Activated naive CD4-positive, alpha-beta T cell (primary cell): ENCODE results near the gene FBLN1.

ENCODE experiments used
- DNase-seq, 4 experiments: peaks; one replicate each; lab custom pipeline; 2025; lab: John Stamatoyannopoulos, UW

Gene FBLN1

DNA sequence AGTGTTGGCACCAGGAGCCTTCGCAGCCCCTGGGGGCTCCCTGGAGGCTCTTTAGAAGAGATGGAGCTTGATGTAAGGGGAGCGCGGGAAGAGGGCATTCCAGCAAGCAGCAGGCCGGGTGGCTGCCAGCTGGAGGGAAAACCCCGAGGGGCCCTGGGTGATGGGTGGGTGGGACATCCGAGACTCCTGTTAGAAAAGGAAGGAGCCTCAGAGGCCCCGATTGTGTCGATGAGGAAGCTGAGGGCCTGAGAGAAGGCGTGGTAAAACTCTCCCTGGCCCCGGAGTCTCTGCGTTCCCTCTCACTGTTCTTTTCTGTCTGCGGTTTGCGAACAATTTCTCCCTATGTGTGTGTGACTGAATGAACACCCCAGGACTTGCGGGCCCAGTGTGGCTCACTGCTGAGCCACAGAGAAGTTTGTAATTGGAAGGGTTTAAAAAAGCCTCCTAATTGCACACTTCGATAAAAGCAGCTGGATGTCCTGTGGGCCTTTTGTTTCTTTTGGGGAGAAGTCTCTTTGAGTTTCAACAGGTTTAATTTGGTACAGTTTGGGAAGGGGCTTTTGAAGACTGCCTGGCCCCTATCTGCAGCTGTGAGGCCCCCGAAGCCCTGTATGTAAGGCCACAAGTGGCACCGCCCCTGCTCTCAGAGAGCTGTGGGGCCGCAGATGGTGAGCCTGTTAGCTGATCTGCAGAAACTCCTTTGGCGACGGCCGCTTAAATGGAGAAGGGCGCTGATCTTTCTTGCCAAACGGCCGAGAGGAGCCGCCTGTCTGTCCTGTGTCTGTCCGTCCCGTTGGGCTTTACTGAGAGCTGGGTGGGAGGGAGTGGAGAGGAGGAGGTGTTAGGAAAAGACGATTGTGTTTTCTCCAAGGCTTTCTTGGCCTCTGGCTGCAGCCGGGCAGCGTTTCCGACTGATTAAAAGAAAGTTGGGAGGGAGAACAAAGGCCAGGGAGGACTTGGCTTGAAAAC, 2.0 kb downstream of the FBLN1 start:
- DNase-seq = no peak

DNA sequence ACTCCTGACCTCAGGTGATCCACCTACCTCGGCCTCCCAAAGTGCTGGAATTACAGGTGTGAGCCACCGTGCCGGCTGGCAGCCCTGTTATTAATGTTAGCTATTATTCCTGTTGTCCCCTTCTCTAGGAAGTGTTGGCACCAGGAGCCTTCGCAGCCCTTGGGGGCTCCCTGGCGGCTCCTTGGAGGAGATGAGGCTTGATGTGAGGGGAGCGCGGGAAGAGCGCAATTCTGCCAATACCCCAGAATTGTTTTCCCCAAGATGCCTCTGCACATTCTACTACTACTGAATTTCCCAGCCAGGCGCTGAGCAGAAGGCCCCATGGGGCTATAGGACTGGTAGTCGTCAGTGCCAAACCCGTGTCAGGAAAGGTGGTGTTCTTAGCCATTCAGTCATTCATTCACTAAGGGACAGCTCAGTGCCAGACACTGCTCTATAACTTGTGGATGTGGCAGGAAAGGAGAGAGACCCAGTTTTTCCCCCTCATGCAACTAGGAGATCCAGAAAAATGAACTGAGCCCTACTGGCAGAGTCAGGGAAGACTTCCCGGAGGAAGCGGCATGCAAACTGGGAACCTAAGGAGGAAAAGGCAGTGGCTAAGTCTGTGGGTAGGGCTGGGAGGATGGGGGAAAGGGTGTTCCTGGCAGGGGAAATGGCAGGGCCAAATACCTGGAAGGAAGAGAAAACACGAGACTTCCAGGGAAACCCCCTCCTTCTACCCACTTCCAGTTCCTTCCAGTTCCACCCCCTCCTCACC, 3.5 kb downstream of the FBLN1 start:
- DNase-seq = no peak

DNA sequence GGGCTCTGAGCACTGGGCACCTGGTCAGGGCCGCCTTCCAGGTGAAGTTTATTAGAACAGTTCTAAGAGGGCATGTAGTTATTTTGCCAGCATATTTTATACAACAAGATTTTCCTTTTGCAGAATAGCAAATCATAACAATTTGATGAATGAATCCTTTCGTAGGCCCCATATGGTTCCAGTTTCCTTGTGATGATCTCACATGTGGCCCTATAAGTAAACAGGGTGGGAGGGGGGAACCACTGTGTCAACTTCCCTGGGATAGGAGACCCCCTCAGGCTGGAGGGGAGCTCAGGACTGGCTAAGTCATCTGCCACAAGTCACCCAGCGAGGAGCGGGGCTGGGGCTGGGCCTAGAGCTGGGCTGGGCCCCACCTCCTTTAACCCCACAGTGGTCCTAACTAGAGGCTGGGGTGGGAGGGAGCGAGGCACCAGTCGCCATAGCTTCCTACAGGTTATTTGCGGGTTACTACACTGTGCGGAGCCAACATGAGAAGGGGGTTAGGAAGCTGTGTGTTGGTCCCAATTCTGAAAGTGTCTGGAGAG, 4.2 kb downstream of the FBLN1 start:
- no peak for DNase-seq

- DNase-seq = no peak
Observed at GRCh38 chr22:45507798-45508197, 5.1 kb downstream of the FBLN1 start.

DNA sequence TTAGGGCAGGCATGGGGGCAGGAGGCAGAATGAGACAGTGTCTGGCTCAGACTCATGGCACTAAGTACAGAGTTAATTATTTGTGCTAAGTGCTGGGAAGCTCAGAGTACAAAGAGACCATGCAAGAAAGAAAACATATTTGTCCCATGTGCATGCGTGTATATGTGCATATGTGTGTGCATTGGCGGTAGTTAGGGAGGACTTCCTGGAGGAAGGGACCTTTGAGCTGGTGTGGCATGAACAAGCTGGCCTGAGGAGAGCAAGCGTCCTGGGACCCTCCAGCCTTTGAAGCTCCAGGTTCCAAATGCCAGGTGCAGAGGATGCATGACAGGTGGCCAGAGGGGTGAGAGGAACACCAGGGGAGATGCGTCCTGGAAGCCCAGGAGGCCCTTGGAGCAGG, 6.1 kb downstream of the FBLN1 start:
- no peak for DNase-seq

- DNase-seq = no peak
Observed at GRCh38 chr22:45510376-45511232, 7.9 kb downstream of the FBLN1 start.

- DNase-seq = no peak
Observed at GRCh38 chr22:45511847-45512261, 9.2 kb downstream of the FBLN1 start.

DNA sequence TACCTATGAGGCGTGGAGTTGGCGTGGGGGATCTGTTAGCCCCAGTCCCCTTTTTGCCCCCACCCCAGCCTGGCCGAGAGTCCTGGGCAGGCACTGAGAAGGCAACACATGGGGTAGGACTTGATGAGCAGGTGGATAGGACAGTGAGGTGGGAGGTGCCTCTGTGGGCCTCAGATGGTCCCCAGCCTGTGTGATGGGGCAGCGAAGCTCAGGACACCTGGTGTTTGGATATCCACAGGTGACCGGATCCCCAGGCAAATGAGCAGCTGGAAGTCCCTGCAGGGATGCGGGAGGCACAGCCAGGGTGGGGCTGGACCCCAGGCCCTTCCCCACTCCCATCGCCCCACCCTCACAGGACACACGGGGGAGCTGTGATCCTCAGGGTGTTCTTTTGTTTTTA, 9.7 kb downstream of the FBLN1 start:
- no peak for DNase-seq

GRCh38 chr22:45515676-45516075, 13.0 kb downstream of the FBLN1 start:
- no peak for DNase-seq

DNA sequence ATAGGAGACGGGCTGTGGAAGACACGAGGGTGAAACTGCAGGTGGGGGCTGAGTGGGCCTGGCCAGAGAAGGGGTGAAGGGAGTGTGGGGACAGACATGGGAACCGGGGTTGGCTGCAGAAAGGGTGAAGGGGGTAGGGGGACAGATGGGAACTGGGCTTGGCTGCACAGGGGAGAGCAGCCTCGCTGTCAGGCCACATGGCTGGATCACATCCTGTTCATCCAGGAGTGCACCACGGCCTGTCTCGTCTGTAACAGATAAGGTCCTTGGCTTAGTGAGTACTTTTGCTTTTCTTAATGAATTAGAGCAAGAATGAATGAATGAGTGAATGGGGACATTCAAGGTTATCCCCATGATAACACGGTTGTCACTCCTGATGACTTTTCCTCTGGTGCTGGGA, 13.5 kb downstream of the FBLN1 start:
- DNase-seq = no peak

DNA sequence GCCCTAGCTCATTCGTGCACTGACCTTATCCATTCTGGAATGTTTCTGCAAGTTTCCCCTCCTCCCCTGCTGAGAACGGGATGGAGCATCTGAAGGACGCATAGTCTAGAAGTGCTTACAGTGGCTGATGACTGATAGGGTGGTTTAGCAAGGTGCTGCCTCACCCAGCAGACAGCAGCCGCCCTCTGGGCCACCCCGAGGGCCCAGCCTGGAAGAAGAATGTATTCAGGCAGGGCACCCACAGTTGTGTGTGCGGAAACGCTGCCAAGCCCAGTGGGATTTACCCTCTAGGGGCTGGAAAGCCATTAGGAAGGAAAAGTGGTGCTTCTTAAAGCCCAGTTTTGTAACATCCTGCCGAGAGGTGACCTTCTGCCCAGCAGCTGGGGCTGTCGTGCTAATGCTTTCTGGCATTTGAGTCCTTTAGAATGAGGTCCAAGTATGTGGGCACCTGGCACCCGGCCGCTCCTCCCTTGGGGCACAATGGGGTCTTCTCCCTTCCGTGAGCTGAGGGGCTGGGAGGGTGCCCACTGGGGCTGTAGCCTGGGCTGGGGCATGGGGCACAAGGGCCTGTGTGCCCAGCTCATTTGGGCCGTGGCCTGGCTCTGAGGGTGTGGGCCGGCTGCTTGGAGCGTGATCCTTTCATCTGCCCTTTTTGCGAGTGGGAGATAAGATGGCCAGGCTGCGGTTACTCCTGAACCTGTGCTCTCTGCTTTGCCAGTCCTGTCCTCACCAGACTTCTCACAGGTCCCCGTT, 14.4 kb downstream of the FBLN1 start:
- no peak for DNase-seq

DNA sequence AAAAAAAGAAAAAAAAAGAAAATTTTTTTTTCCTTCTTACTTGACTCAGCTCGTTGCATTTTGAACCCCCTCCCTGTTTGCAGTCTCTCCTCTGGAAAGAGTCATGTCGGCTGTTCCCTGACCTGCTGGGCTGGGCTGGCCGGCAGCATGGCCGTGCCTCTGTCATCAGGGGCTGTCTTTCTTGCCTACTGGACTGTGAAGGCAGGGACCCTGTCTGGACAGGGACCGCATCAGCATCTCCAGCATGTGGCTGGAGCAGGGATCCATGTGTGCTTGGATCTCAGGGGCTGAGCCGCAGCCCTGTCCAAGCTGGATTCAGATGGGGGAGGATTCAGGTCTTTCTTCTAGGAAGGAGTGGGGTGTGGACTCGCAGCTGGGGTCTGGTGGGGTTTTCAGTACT, 15.5 kb downstream of the FBLN1 start:
- DNase-seq = no peak

DNA sequence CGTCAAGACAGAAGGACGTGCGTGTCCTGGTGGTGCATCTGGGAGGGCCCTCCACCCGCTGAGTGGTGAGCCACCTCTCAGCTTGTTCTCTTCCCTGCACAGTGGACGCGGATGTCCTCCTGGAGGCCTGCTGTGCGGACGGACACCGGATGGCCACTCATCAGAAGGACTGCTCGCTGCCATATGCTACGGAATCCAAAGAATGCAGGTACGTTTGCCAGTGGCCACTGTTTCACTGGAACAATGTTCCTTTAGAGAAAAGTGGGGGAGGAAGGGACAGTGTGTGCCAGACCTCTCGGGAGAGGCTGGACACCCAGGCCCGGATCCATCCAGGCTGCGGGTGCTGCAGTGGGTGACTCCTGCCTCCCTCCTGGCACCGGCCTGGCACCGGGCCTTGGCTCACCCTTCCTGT, 15.9 kb downstream of the FBLN1 start:
- no peak for DNase-seq

DNA sequence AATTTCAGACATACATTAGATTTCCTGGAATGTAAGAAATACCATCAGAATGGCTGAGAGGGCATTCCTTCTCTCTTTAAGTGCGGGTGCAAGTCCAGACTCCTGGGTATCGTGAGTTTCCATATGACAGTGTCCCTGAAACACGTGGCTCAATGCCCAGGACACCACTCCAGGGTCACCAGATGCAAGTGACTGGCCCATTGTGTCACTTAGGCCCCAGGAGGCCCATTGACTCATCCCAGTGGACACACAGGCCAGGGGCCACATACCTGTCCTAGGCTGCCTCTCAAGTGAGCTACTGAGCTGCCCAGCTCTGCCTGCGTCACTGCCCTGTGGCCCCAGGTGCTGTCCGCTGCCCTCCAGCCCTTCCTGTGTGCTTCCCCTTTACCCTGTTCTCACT, 18.5 kb downstream of the FBLN1 start:
- no peak for DNase-seq

- no peak for DNase-seq
Observed at GRCh38 chr22:45522462-45522861, 19.8 kb downstream of the FBLN1 start.

GRCh38 chr22:45524157-45524556, 21.5 kb downstream of the FBLN1 start:
- no peak for DNase-seq

- no peak for DNase-seq
Observed at GRCh38 chr22:45524966-45525365, 22.3 kb downstream of the FBLN1 start.

DNA sequence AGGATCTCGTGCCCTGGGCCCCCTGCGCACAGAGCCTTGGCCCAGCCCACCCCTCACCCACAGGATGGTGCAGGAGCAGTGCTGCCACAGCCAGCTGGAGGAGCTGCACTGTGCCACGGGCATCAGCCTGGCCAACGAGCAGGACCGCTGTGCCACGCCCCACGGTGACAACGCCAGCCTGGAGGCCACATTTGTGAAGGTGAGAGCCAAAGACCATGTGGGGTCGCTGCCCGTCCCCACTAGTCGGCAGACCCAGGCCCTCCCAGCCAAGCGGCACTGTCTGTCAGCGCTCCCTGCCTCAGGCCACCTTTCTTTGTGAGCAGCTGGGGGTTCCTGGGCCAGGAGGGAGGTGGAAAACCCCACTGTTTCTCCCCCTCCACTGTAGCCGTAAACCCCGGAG, 22.8 kb downstream of the FBLN1 start:
- DNase-seq = no peak

GRCh38 chr22:45526281-45526680, 23.6 kb downstream of the FBLN1 start:
- DNase-seq = no peak

DNA sequence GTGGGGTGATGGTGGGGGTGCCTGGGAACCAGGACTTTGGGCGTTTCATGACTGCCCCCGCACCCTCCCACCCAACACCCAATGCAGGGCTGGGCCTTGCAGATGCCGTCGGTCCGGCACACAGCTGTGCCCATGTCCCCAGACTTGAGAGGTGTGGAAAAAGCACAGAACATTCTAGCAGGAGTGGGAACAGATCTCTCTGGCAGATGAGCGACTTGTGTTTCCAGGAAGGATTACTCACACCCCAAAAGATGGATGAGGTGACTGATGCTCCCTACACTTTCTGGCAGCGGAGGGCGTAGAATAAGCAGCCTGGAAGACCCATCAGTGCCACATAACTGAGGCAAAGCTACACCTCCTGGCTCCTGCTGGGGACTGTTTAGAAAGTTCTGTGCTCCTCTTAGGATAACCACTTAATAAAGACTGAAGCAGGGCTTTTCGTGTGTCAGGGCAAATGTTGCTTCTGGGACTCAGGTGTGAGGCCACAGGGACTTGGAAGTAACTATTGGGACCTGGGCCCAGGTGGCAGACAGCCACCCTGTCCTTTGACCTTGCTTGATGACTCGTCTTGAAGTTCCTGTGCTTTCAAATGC, 24.2 kb downstream of the FBLN1 start:
- DNase-seq = no peak

- no peak for DNase-seq
Observed at GRCh38 chr22:45527456-45527855, 24.8 kb downstream of the FBLN1 start.
